Measurements from ENCODE around the gene PRND. TPM values are rescaled to one million over a fixed set of nuclear protein-coding genes. Genes with fewer than 3 reads are reported as not detected.

PRND gene
- total RNA-seq, 3 donors from 2014 or later: not detected

- peaks cover 0 to 5% of the 10 kb centered on the region in 2 donors for H3K27me3 ChIP-seq
- no peak for DNase-seq (ENCODE audit: low spot score in 2 of 2)
Observed at GRCh38 chr20:4764805-4765204, 43.1 kb downstream of the PRND start.

GRCh38 chr20:4765681-4766080 lies 44.0 kb downstream of the PRND start:
- Histone ChIP-seq H3K27me3 (peaks cover 0 to 5% of the 10 kb centered on the region in 2 donors), H3K4me1 (no peaks in the 10 kb centered on the region), H3K9me3 (no peaks in the 10 kb centered on the region), H3K36me3 (no peaks in the 10 kb centered on the region), H3K27ac (no peak overlapping the region), H3K4me3 (no peak overlapping the region)
- TF ChIP-seq POLR2AphosphoS5 (IDR thresholded peaks at IDR 0.05) (no peak), CTCF (IDR thresholded peaks at IDR 0.05) (no peak), POLR2A (IDR thresholded peaks at IDR 0.05) (no peak)
- intact Hi-C loops (cut with DNase I; ENCODE audit: low total_unique reads): no loop called here
- DNase-seq (ENCODE audit: low spot score in 2 of 2): no peak

More at GRCh38 chr20:4764805-4765204, 43.1 kb downstream of the PRND start:
- Histone ChIP-seq H3K4me1 (no peaks in the 10 kb centered on the region), H3K9me3 (no peaks in the 10 kb centered on the region), H3K27ac (no peak overlapping the region), H3K36me3 (no peaks in the 10 kb centered on the region), H3K4me3 (no peak overlapping the region)
- intact Hi-C loops (cut with DNase I; ENCODE audit: low total_unique reads): no loop called here
- no peak for TF ChIP-seq CTCF (IDR thresholded peaks at IDR 0.05)
- TF ChIP-seq POLR2A (IDR thresholded peaks at IDR 0.05): no peak
- TF ChIP-seq POLR2AphosphoS5 (IDR thresholded peaks at IDR 0.05): no peak

GRCh38 chr20:4766631-4767030 lies 44.9 kb downstream of the PRND start:
- no peaks in the 10 kb centered on the region for H3K4me1 ChIP-seq
- TF ChIP-seq CTCF (IDR thresholded peaks at IDR 0.05) (no peak), POLR2AphosphoS5 (IDR thresholded peaks at IDR 0.05) (no peak), POLR2A (IDR thresholded peaks at IDR 0.05) (no peak)
- intact Hi-C loops (cut with DNase I; ENCODE audit: low total_unique reads): no loop called here
- no peak overlapping the region for H3K27ac ChIP-seq
- H3K9me3 ChIP-seq: peaks cover 0 to 4% of the 10 kb centered on the region in 2 donors
- no peaks in the 10 kb centered on the region for H3K36me3 ChIP-seq
- DNase-seq (ENCODE audit: low spot score in 2 of 2): no peak
- no peak overlapping the region for H3K4me3 ChIP-seq
- no peaks in the 10 kb centered on the region for H3K27me3 ChIP-seq

- no peaks in the 10 kb centered on the region for H3K36me3 ChIP-seq
- H3K4me3 ChIP-seq: no peak overlapping the region
- H3K27me3 ChIP-seq: no peaks in the 10 kb centered on the region
- H3K9me3 ChIP-seq: peaks cover 0 to 9% of the 10 kb centered on the region in 2 donors
- DNase-seq (ENCODE audit: low spot score in 2 of 2): no peak
- no peak for TF ChIP-seq POLR2A (IDR thresholded peaks at IDR 0.05)
- no peak for TF ChIP-seq POLR2AphosphoS5 (IDR thresholded peaks at IDR 0.05)
- TF ChIP-seq CTCF (IDR thresholded peaks at IDR 0.05): no peak
- no peaks in the 10 kb centered on the region for H3K4me1 ChIP-seq
- intact Hi-C loops (cut with DNase I; ENCODE audit: low total_unique reads): no loop called here
- no peak overlapping the region for H3K27ac ChIP-seq
Observed at GRCh38 chr20:4767084-4767483, 45.4 kb downstream of the PRND start.

GRCh38 chr20:4769328-4769727 lies 47.6 kb downstream of the PRND start:
- Histone ChIP-seq H3K4me1 (no peaks in the 10 kb centered on the region), H3K27ac (no peak overlapping the region), H3K36me3 (no peaks in the 10 kb centered on the region), H3K9me3 (peaks cover 0 to 14% of the 10 kb centered on the region in 2 donors), H3K27me3 (no peaks in the 10 kb centered on the region), H3K4me3 (no peak overlapping the region)
- no peak for TF ChIP-seq POLR2A (IDR thresholded peaks at IDR 0.05)
- TF ChIP-seq POLR2AphosphoS5 (IDR thresholded peaks at IDR 0.05): no peak
- no peak for TF ChIP-seq CTCF (IDR thresholded peaks at IDR 0.05)
- intact Hi-C loops (cut with DNase I; ENCODE audit: low total_unique reads): no loop called here
- DNase-seq (ENCODE audit: low spot score in 2 of 2): no peak
